ENCODE measurements around the gene STYK1.

Gene STYK1

GRCh38 chr12:10607885-10608458 lies 65.9 kb downstream of the STYK1 start:
- H3K4me2 ChIP-seq (ENCODE audit: low read depth, low read length, poor library complexity, severe bottlenecking), result no peak overlapping the region
- peaks cover 3% of the 10 kb centered on the region; the same call in 1 of the 2 replicates for H3K36me3 ChIP-seq (ENCODE audit: low read length)
- H3K9me3 ChIP-seq (ENCODE audit: insufficient read depth, low read length), result no peaks in the 10 kb centered on the region
- no peaks in the 10 kb centered on the region for H4K20me1 ChIP-seq (ENCODE audit: low read depth, low read length)
- no peak overlapping the region for H3K9ac ChIP-seq (ENCODE audit: low read length)
- H3K27me3 ChIP-seq (ENCODE audit: low read length), result no peaks in the 10 kb centered on the region
- H3K9me2 ChIP-seq (replicated peaks; ENCODE audit: insufficient read depth, low read length), result no peaks in the 10 kb centered on the region
- H3K79me2 ChIP-seq (ENCODE audit: insufficient read depth, low read length), result peaks cover 11% of the 10 kb centered on the region
- no peak overlapping the region for H2AFZ ChIP-seq (ENCODE audit: low read depth, low read length, severe bottlenecking)
- H3K27ac ChIP-seq (ENCODE audit: low read depth, low read length), result no peak overlapping the region
- no peak for TF ChIP-seq CTCF (IDR thresholded peaks at IDR 0.05; ENCODE audit: insufficient read depth, low read length, poor library complexity, severe bottlenecking)
- TF ChIP-seq EZH2phosphoT487 (conservative IDR thresholded peaks at IDR 0.05; ENCODE audit: low read length), result no peak
- H3F3A ChIP-seq (ENCODE audit: insufficient read depth), result no peaks in the 10 kb centered on the region
- no peak overlapping the region for H3K4me3 ChIP-seq (ENCODE audit: insufficient read depth, low read length, poor library complexity, severe bottlenecking)

GRCh38 chr12:10601860-10602259 lies 72.0 kb downstream of the STYK1 start:
- H3K36me3 ChIP-seq (ENCODE audit: low read length), result peaks cover 2% of the 10 kb centered on the region; the same call in 1 of the 2 replicates
- no peak overlapping the region for H3K9ac ChIP-seq (ENCODE audit: low read length)
- no peaks in the 10 kb centered on the region for H3K9me2 ChIP-seq (replicated peaks; ENCODE audit: insufficient read depth, low read length)
- H3F3A ChIP-seq (ENCODE audit: insufficient read depth), result no peaks in the 10 kb centered on the region
- no peak overlapping the region for H3K27ac ChIP-seq (ENCODE audit: low read depth, low read length)
- H3K4me2 ChIP-seq (ENCODE audit: low read depth, low read length, poor library complexity, severe bottlenecking), result no peak overlapping the region
- TF ChIP-seq CTCF (IDR thresholded peaks at IDR 0.05; ENCODE audit: insufficient read depth, low read length, poor library complexity, severe bottlenecking) (no peak), EZH2phosphoT487 (conservative IDR thresholded peaks at IDR 0.05; ENCODE audit: low read length) (no peak)
- no peaks in the 10 kb centered on the region for H3K9me3 ChIP-seq (ENCODE audit: insufficient read depth, low read length)
- no peak overlapping the region for H2AFZ ChIP-seq (ENCODE audit: low read depth, low read length, severe bottlenecking)
- H3K27me3 ChIP-seq (ENCODE audit: low read length), result no peaks in the 10 kb centered on the region
- no peaks in the 10 kb centered on the region for H3K79me2 ChIP-seq (ENCODE audit: insufficient read depth, low read length)
- no peaks in the 10 kb centered on the region for H4K20me1 ChIP-seq (ENCODE audit: low read depth, low read length)
- H3K4me3 ChIP-seq (ENCODE audit: insufficient read depth, low read length, poor library complexity, severe bottlenecking), result no peak overlapping the region

GRCh38 chr12:10600988-10601387 lies 72.9 kb downstream of the STYK1 start:
- Histone ChIP-seq H2AFZ (ENCODE audit: low read depth, low read length, severe bottlenecking) (no peak overlapping the region), H3F3A (ENCODE audit: insufficient read depth) (no peaks in the 10 kb centered on the region), H3K9ac (ENCODE audit: low read length) (no peak overlapping the region), H3K4me2 (ENCODE audit: low read depth, low read length, poor library complexity, severe bottlenecking) (no peak overlapping the region), H3K9me2 (replicated peaks; ENCODE audit: insufficient read depth, low read length) (no peaks in the 10 kb centered on the region), H4K20me1 (ENCODE audit: low read depth, low read length) (no peaks in the 10 kb centered on the region), H3K27ac (ENCODE audit: low read depth, low read length) (no peak overlapping the region), H3K4me3 (ENCODE audit: insufficient read depth, low read length, poor library complexity, severe bottlenecking) (no peak overlapping the region), H3K27me3 (ENCODE audit: low read length) (no peaks in the 10 kb centered on the region), H3K36me3 (ENCODE audit: low read length) (no peaks in the 10 kb centered on the region), H3K9me3 (ENCODE audit: insufficient read depth, low read length) (no peaks in the 10 kb centered on the region), H3K79me2 (ENCODE audit: insufficient read depth, low read length) (no peaks in the 10 kb centered on the region)
- TF ChIP-seq EZH2phosphoT487 (conservative IDR thresholded peaks at IDR 0.05; ENCODE audit: low read length) (no peak), CTCF (IDR thresholded peaks at IDR 0.05; ENCODE audit: insufficient read depth, low read length, poor library complexity, severe bottlenecking) (no peak)
